A549 (cell line): Measurements from ENCODE around the gene ZNF133. TPM values are rescaled to one million over a fixed set of nuclear protein-coding genes. Genes with fewer than 3 reads are reported as not detected.

Experiments
- ATAC-seq, 2 experiments: fragments of 200-7000 bp in 1 of 2; fragments of >200 bp in 1 of 2; cut with Nextera tagmentation in 1 of 2; cut with Tn5 transposase in 1 of 2; 3 replicates each; pipeline versions ENCODE4 v1.8.0 to v1.9.1; 2018 to 2020; ENCODE audit warnings: mild to moderate bottlenecking in 1 of 2, moderate library complexity in 1 of 2
- CTCF ChIA-PET: fragments of 300-600 bp; sonication (Branson Sonifier 250); formaldehyde crosslinking; extraction: SDS; loops from one replicate; lab custom pipeline; 2021; ENCODE audit warnings: antibody characterized with exemption, inconsistent platforms; lab: Yijun Ruan, JAX
- POLR2A ChIA-PET: fragments of 350-600 bp; formaldehyde crosslinking; extraction: SDS; loops from one replicate; lab custom pipeline; 2021; ENCODE audit warnings: antibody characterized with exemption, inconsistent platforms; lab: Yijun Ruan, JAX
- DNase-seq, 2 experiments: peaks; one replicate each; pipeline versions ENCODE4 v3.0.0 to v3.0.0-alpha.2; 2011 to 2016; ENCODE audit warnings: low read depth in 1 of 2, low spot score in 1 of 2
- FAIRE-seq: peaks from 2 replicates; lab custom pipeline; 2011; peaks lifted over from hg19 to GRCh38; lab: Jason Lieb, UNC
- H3K27ac ChIP-seq, 2 experiments: fragments of >200 bp; sonication (Bioruptor Twin); formaldehyde crosslinking; 3 replicates each; pipeline ENCODE4 v1.5.1; 2016 to 2017
- H3K4me1 ChIP-seq: fragments of >200 bp; sonication (Bioruptor Twin); formaldehyde crosslinking; 3 replicates; pipeline ENCODE4 v1.6.1; 2016
- H3K4me2 ChIP-seq: fragments of >200 bp; sonication (Bioruptor Twin); formaldehyde crosslinking; 3 replicates; pipeline ENCODE4 v1.6.1; 2016
- H3K4me3 ChIP-seq: fragments of >200 bp; sonication (Bioruptor Twin); formaldehyde crosslinking; 3 replicates; pipeline ENCODE4 v1.5.1; 2016
- H3K9me3 ChIP-seq: fragments of >200 bp; sonication (Bioruptor Twin); formaldehyde crosslinking; 3 replicates; pipeline ENCODE4 v1.6.1; 2016
- ATOH8 ChIP-seq: fragments of 250-450 bp; sonication (Bioruptor Pico); IDR thresholded peaks from 2 replicates; pipeline ENCODE4 v1.5.0; 2020; ENCODE audit warnings: low read depth, mild to moderate bottlenecking, moderate library complexity
- CEBPB ChIP-seq, 2 experiments: fragments of >200 bp in 1 of 2; sonication (Bioruptor Twin) in 1 of 2; formaldehyde crosslinking in 1 of 2; IDR thresholded peaks; 2 replicates each; pipeline ENCODE4 v1.6.1; 2012 to 2016
- CTCF ChIP-seq: fragments of >200 bp; sonication (Bioruptor Twin); formaldehyde crosslinking; IDR thresholded peaks from 3 replicates; pipeline ENCODE4 v1.5.1; 2016
- EHF ChIP-seq: fragments of 250-450 bp; sonication (Bioruptor Pico); IDR thresholded peaks from 2 replicates; pipeline ENCODE4 v1.5.0; 2020; ENCODE audit warnings: mild to moderate bottlenecking
- EP300 ChIP-seq, 2 experiments: fragments of >200 bp; sonication (Bioruptor Twin); formaldehyde crosslinking; IDR thresholded peaks; 2 replicates in 1 of 2; 3 replicates in 1 of 2; pipeline ENCODE4 v1.6.1; 2016 to 2017
- FOXS1 ChIP-seq: fragments of 250-450 bp; sonication (Bioruptor Pico); IDR thresholded peaks from 2 replicates; pipeline ENCODE4 v1.5.0; 2020; ENCODE audit warnings: mild to moderate bottlenecking, moderate library complexity
- HEYL ChIP-seq: fragments of 250-450 bp; sonication (Bioruptor Pico); IDR thresholded peaks from 2 replicates; pipeline ENCODE4 v1.8.0; 2021; ENCODE audit warnings: mild to moderate bottlenecking, moderate library complexity
- JUNB ChIP-seq: fragments of >200 bp; sonication (Bioruptor Twin); formaldehyde crosslinking; IDR thresholded peaks from 2 replicates; pipeline ENCODE4 v1.6.1; 2016
- KDM5A ChIP-seq: fragments of 200-600 bp; sonication (generic); IDR thresholded peaks from 2 replicates; pipeline ENCODE4 v1.6.1; 2016; ENCODE audit warnings: antibody characterized with exemption, mild to moderate bottlenecking
- MAFK ChIP-seq: fragments of 450-650 bp; IDR thresholded peaks from 2 replicates; pipeline ENCODE4 v1.6.1; 2014; ENCODE audit not compliant: partially characterized antibody
- MAX ChIP-seq: IDR thresholded peaks from 2 replicates; pipeline ENCODE4 v1.6.1; 2012
- MAZ ChIP-seq: fragments of 150-350 bp; IDR thresholded peaks from 2 replicates; pipeline ENCODE4 v1.6.1; 2014; ENCODE audit warnings: antibody characterized with exemption, low read depth, low read length, borderline replicate concordance
- MYC ChIP-seq: IDR thresholded peaks from 2 replicates; pipeline ENCODE4 v1.6.1; 2012; ENCODE audit warnings: mild to moderate bottlenecking, inconsistent platforms, low read length, improper control_type of control experiment, borderline replicate concordance
- PHF8 ChIP-seq: fragments of 200-600 bp; sonication (generic); IDR thresholded peaks from 2 replicates; pipeline ENCODE4 v1.6.1; 2016; ENCODE audit warnings: low read depth, mild to moderate bottlenecking, antibody characterized with exemption, moderate library complexity, borderline replicate concordance
- POLR2A ChIP-seq: IDR thresholded peaks from 2 replicates; pipeline ENCODE4 v1.6.1; 2012; ENCODE audit warnings: mild to moderate bottlenecking, low read length
- RAD21 ChIP-seq, 2 experiments: fragments of >200 bp in 1 of 2; sonication (Bioruptor Twin) in 1 of 2; formaldehyde crosslinking in 1 of 2; IDR thresholded peaks in 1 of 2; conservative IDR thresholded peaks in 1 of 2; 2 replicates in 1 of 2; 3 replicates in 1 of 2; pipeline ENCODE4 v1.6.1; 2012 to 2018; ENCODE audit warnings: inconsistent platforms in 1 of 2
- TFCP2L1 ChIP-seq: fragments of 250-450 bp; sonication (Bioruptor Pico); IDR thresholded peaks from 2 replicates; pipeline ENCODE4 v1.5.0; 2021; ENCODE audit warnings: mild to moderate bottlenecking
- ZNF302 ChIP-seq: fragments of 250-450 bp; sonication (Bioruptor Pico); IDR thresholded peaks from 2 replicates; pipeline ENCODE4 v1.9.0; 2021; ENCODE audit warnings: inconsistent platforms, mild to moderate bottlenecking, moderate library complexity
- WGBS: methylation state at CpG from one replicate; pipeline ENCODE4 v1.1.6; 2017; ENCODE audit errors: missing lambda C conversion rate; 5-methylcytosine and 5-hydroxymethylcytosine counted together
- polyA plus RNA-seq, 4 experiments: library from polyadenylated mRNA; depleted of rRNA in 3 of 4; stranded (reverse); fragments of >200 nt; fragmentation: RNase III in 1 of 4; extraction: RNeasy Plus Mini Kit Qiagen cat#74134 plus additional on column Dnase treatment in 1 of 4; gene quantifications; 2 replicates in 3 of 4; 3 replicates in 1 of 4; pipeline ENCODE4 v1.2.3, GENCODE V29; 2011 to 2017

Gene ZNF133
- polyA plus RNA-seq, 2 of the 4 experiments (the other 2 are of a cell fraction), result 9.8 to 11.6 TPM

- Histone ChIP-seq H3K4me3 (no peak overlapping the region), H3K4me2 (no peak overlapping the region), H3K4me1 (peaks cover 19% of the 10 kb centered on the region), H3K9me3 (no peaks in the 10 kb centered on the region), H3K27ac (no peak overlapping the region)
- POLR2A ChIA-PET, result no interaction called here
- FAIRE-seq (no peak), DNase-seq (no peak), ATAC-seq (no peak)
- WGBS, result 49% methylated on average over 4 of the region's 4 CpGs
- CTCF ChIA-PET, result no interaction called here
- TF ChIP-seq MYC (no peak), MAZ (no peak), CEBPB (IDR thresholded peaks at IDR 0.05) (no peak), POLR2A (no peak), EHF (CRISPR knock-in tag) (no peak)
These were observed 31.8 kb upstream of the ZNF133 start for GRCh38 chr20:18256440-18257090.

- ATAC-seq (peak in 1 of 2 experiments; percentile 63; a peak in 1 of 6 replicates), FAIRE-seq (no peak), DNase-seq (peak in 1 of 2 experiments; percentile 31)
- ChIA-PET POLR2A (no interaction called here), CTCF (interaction anchor here (0.6 to 1.9 kb wide), 6 partner anchors 9 to 99 kb away, joined by 3 to 9 read pairs (median 3); partner anchors contain the start of gene ZNF133)
- H3K4me3 ChIP-seq, result no peak overlapping the region
- H3K27ac ChIP-seq, result no peak overlapping the region
- peaks cover 2% of the 10 kb centered on the region for H3K4me1 ChIP-seq
- WGBS, result 74% methylated on average over 12 of the region's 12 CpGs
- peak; percentile 9; the same call in 1 of the 3 replicates for TF ChIP-seq CTCF
- no peak for TF ChIP-seq MAX
- TF ChIP-seq PHF8, result no peak
- TF ChIP-seq RAD21 (conservative IDR thresholded peaks at IDR 0.05 in 1 of 2, IDR thresholded peaks at IDR 0.05 in 1 of 2), result peak; percentile 25 to 35; a peak in 2 of 5 replicates
- no peak for TF ChIP-seq HEYL (CRISPR knock-in tag)
- no peaks in the 10 kb centered on the region for H3K9me3 ChIP-seq
- H3K4me2 ChIP-seq, result no peak overlapping the region
These were observed 30.0 kb upstream of the ZNF133 start for GRCh38 chr20:18258126-18258860.

GRCh38 chr20:18259730-18260129 lies 28.6 kb upstream of the ZNF133 start:
- ATAC-seq (no peak), DNase-seq (no peak), FAIRE-seq (no peak)
- no peaks in the 10 kb centered on the region for H3K4me1 ChIP-seq
- H3K4me2 ChIP-seq, result no peak overlapping the region
- POLR2A ChIA-PET, result no interaction called here
- H3K9me3 ChIP-seq, result no peaks in the 10 kb centered on the region
- no peak overlapping the region for H3K4me3 ChIP-seq
- H3K27ac ChIP-seq, result no peak overlapping the region
- 68% methylated on average over 3 of the region's 3 CpGs for WGBS
- no peak for TF ChIP-seq MAFK
- no peak for TF ChIP-seq KDM5A
- TF ChIP-seq RAD21 (conservative IDR thresholded peaks at IDR 0.05 in 1 of 2, IDR thresholded peaks at IDR 0.05 in 1 of 2), result no peak
- TF ChIP-seq MAX, result no peak
- no peak for TF ChIP-seq FOXS1 (CRISPR knock-in tag)
- TF ChIP-seq ATOH8, result no peak
- no peak for TF ChIP-seq MYC
- no peak for TF ChIP-seq POLR2A
- TF ChIP-seq ZNF302 (CRISPR knock-in tag), result no peak
- TF ChIP-seq TFCP2L1 (CRISPR knock-in tag), result no peak
- TF ChIP-seq JUNB, result no peak
- TF ChIP-seq EP300 (IDR thresholded peaks at IDR 0.05), result no peak
- CTCF ChIA-PET, result interaction anchor here (1.2 to 1.9 kb wide), 2 partner anchors 16 to 28 kb away, joined by 7 to 9 read pairs; partner anchors contain the start of gene ZNF133
